ENCODE results near the gene MRPL55. TPM values are rescaled to one million over a fixed set of nuclear protein-coding genes. Genes with fewer than 3 reads are reported as not detected.

MRPL55 gene
- total and polyA plus RNA-seq, 2 of the 13 experiments (the other 11 are each of a cell fraction or from before 2014, with no cell fraction given), result 58.6 to 92.9 TPM

- no peak for TF ChIP-seq PRDM4 (CRISPR knock-in tag; IDR thresholded peaks at IDR 0.05; ENCODE audit: borderline replicate concordance)
- TF ChIP-seq ZNF720 (CRISPR knock-in tag; IDR thresholded peaks at IDR 0.05), result no peak
- no peak for TF ChIP-seq SSRP1 (CRISPR knock-in tag; IDR thresholded peaks at IDR 0.05)
- no peak for TF ChIP-seq NCOA5 (CRISPR knock-in tag; IDR thresholded peaks at IDR 0.05)
- TF ChIP-seq ZNF629 (CRISPR knock-in tag; conservative IDR thresholded peaks at IDR 0.05), result no peak
- TF ChIP-seq RNF219 (CRISPR knock-in tag; IDR thresholded peaks at IDR 0.05), result no peak; the same call in 1 of the 2 replicates
- TF ChIP-seq SMARCE1 (IDR thresholded peaks at IDR 0.05; ENCODE audit: borderline replicate concordance), result no peak
- TF ChIP-seq ZNF318 (CRISPR knock-in tag; IDR thresholded peaks at IDR 0.05), result no peak
- TF ChIP-seq GTF3A (CRISPR knock-in tag; conservative IDR thresholded peaks at IDR 0.05), result no peak; the same call in 1 of the 2 replicates
- peak; percentile 44; the same call in 1 of the 2 replicates for TF ChIP-seq KAT7 (CRISPR knock-in tag; IDR thresholded peaks at IDR 0.05; ENCODE audit: borderline replicate concordance)
- peak; percentile 65; the same call in 1 of the 2 replicates for TF ChIP-seq ZFP90 (CRISPR knock-in tag; IDR thresholded peaks at IDR 0.05; ENCODE audit: borderline replicate concordance)
- TF ChIP-seq MED8 (CRISPR knock-in tag; IDR thresholded peaks at IDR 0.05; ENCODE audit: insufficient replicate concordance), result peak; percentile 63
- peak; percentile 23; the same call in 1 of the 2 replicates for TF ChIP-seq TMF1 (CRISPR knock-in tag; IDR thresholded peaks at IDR 0.05; ENCODE audit: low read depth)
- TF ChIP-seq ZNF780A (CRISPR knock-in tag; IDR thresholded peaks at IDR 0.05), result no peak
Measured at GRCh38 chr1:228139931-228140723, 31.0 kb upstream of the MRPL55 start, which contains the start of gene GUK1 (continued).

Data from HepG2 (cell line).